Brain microvascular endothelial cell (primary cell): ENCODE results near the gene TRMT1.

Experiments used
- DNase-seq: peaks from one replicate; pipeline ENCODE4 v3.0.0-alpha.2; 2020
- H3K27ac ChIP-seq: fragments of 250-450 bp; sonication (Bioruptor Pico); 2 replicates; pipeline ENCODE4 v1.5.1; 2020; ENCODE audit warnings: mild to moderate bottlenecking, moderate library complexity
- H3K27me3 ChIP-seq: fragments of 250-450 bp; sonication (Bioruptor Pico); replicated peaks from 2 replicates; pipeline ENCODE4 v1.5.1; 2020; ENCODE audit warnings: mild to moderate bottlenecking
- H3K36me3 ChIP-seq: fragments of 250-450 bp; sonication (Bioruptor Pico); replicated peaks from 2 replicates; pipeline ENCODE4 v1.5.1; 2020; ENCODE audit warnings: mild to moderate bottlenecking
- H3K4me3 ChIP-seq: 2 replicates; pipeline ENCODE4 v1.5.1; 2011; ENCODE audit warnings: low read depth, mild to moderate bottlenecking, control low read depth, low read length, moderate library complexity
- in situ Hi-C: cut with HindIII; loops from 2 replicates; pipeline ENCODE4 v1.10.0; 2017; ENCODE audit warnings: low sequenced_read_pairs, low pct_ligation_motif_present
- TF ChIP-seq, protein P1 (sequence below): IDR thresholded peaks from 2 replicates; pipeline ENCODE4 v1.5.1; 2011; ENCODE audit warnings: low read depth, mild to moderate bottlenecking, moderate library complexity, low read length, control low read depth, inconsistent platforms; ENCODE audit errors: missing control alignments

Gene TRMT1

DNA sequence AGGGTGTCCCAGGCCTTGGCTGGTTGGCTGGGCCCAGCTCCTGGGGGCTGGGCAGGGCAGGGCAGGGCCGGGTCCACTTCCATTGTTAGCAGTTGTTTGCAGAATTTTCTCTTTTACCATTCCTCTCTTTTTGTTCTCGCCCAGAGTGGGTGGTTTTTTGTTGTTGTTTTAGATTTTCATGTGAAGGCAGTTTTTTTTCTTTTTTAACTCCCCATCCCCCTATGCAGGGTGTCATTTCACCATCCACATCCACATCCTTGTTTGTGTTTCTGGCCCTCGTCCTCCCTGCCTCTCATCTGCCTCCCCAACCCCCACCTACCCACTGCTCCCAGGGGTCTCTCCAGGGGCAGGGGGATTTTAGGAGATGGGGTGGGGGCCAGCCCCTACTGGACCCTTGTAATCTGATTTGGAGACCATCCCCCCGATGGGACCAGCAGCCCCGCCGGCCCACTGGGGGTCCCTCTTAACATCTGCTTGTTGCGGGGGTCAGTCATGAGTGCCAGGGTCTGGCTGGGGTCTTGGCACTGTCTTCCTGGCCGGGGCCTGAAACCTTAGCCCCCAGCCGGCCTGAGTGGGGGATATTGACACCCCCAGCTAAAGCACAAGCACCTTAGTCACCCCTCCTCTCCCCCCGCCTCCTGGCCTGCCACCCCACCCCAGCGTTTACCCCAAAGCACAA is 23.2 kb upstream of the TRMT1 start:
- Histone ChIP-seq H3K36me3 (peaks cover 53% of the 10 kb centered on the region), H3K27me3 (no peaks in the 10 kb centered on the region), H3K4me3 (no peak overlapping the region), H3K27ac (no peak overlapping the region)
- TF ChIP-seq, protein P1, sequence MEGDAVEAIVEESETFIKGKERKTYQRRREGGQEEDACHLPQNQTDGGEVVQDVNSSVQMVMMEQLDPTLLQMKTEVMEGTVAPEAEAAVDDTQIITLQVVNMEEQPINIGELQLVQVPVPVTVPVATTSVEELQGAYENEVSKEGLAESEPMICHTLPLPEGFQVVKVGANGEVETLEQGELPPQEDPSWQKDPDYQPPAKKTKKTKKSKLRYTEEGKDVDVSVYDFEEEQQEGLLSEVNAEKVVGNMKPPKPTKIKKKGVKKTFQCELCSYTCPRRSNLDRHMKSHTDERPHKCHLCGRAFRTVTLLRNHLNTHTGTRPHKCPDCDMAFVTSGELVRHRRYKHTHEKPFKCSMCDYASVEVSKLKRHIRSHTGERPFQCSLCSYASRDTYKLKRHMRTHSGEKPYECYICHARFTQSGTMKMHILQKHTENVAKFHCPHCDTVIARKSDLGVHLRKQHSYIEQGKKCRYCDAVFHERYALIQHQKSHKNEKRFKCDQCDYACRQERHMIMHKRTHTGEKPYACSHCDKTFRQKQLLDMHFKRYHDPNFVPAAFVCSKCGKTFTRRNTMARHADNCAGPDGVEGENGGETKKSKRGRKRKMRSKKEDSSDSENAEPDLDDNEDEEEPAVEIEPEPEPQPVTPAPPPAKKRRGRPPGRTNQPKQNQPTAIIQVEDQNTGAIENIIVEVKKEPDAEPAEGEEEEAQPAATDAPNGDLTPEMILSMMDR, result no peak
- DNase-seq, result no peak
- in situ Hi-C loops, result no loop called here

DNA sequence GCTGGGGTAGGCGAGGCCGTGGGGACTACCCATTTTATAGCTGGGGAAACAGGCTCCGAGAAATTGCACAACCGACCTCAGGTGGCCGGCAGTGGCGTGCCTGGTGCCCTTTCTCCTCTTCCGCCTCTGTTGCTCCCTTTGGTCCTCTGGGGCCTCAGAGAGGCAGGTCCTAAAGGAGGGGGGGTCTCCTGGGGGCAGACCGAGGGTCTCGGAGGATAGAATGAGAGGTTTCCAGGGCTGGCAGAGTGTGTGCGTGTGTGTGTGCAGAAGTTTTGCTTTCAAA is 22.3 kb upstream of the TRMT1 start:
- Histone ChIP-seq H3K27ac (no peak overlapping the region), H3K36me3 (peaks cover 47% of the 10 kb centered on the region)

GRCh38 chr19:13138171-13138915 is 21.8 kb upstream of the TRMT1 start:
- H3K27ac ChIP-seq, result no peak overlapping the region
- H3K4me3 ChIP-seq, result no peak overlapping the region
- TF ChIP-seq, protein P1, result no peak
- no peaks in the 10 kb centered on the region for H3K27me3 ChIP-seq
- no peak for DNase-seq
- peaks cover 48% of the 10 kb centered on the region for H3K36me3 ChIP-seq
- in situ Hi-C loops, result no loop called here

More for the DNA sequence above, 22.3 kb upstream of the TRMT1 start:
- TF ChIP-seq, protein P1, result no peak
- H3K4me3 ChIP-seq, result no peak overlapping the region
- H3K27me3 ChIP-seq, result no peaks in the 10 kb centered on the region
- in situ Hi-C loops, result no loop called here
- DNase-seq, result no peak

GRCh38 chr19:13137290-13137794 is 20.8 kb upstream of the TRMT1 start:
- DNase-seq, result no peak
- in situ Hi-C loops, result no loop called here
- Histone ChIP-seq H3K36me3 (peaks cover 50% of the 10 kb centered on the region), H3K27me3 (no peaks in the 10 kb centered on the region), H3K27ac (no peak overlapping the region), H3K4me3 (no peak overlapping the region)
- TF ChIP-seq, protein P1, result no peak

DNA sequence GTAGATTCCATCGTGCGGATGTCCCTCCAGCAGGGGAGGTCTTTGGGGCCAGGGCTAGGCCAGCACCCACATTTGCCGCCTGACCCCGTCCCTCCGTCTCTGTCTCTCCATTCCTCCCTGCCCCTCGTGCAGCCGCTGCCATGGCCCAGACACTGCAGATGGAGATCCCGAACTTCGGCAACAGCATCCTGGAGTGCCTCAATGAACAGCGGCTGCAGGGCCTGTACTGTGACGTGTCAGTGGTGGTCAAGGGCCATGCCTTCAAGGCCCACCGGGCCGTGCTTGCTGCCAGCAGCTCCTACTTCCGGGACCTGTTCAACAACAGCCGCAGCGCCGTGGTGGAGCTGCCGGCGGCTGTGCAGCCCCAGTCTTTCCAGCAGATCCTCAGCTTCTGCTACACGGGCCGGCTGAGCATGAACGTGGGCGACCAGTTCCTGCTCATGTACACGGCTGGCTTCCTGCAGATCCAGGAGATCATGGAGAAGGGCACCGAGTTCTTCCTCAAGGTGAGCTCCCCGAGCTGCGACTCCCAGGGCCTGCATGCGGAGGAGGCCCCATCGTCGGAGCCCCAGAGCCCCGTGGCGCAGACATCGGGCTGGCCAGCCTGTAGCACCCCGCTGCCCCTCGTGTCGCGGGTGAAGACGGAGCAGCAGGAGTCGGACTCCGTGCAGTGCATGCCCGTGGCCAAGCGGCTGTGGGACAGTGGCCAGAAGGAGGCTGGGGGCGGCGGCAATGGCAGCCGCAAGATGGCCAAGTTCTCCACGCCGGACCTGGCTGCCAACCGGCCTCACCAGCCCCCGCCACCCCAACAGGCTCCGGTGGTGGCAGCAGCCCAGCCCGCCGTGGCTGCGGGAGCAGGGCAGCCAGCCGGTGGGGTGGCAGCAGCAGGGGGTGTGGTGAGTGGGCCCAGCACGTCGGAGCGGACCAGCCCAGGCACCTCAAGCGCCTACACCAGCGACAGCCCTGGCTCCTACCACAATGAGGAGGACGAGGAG is 18.8 kb upstream of the TRMT1 start:
- Histone ChIP-seq H3K4me3 (no peak overlapping the region), H3K27ac (no peak overlapping the region), H3K36me3 (peaks cover 55% of the 10 kb centered on the region), H3K27me3 (no peaks in the 10 kb centered on the region)
- in situ Hi-C loops, result no loop called here
- no peak for DNase-seq
- TF ChIP-seq, protein P1, result no peak
